Measurements from ENCODE around the gene SLC25A45.

The SLC25A45 gene

GRCh38 chr11:65382033-65382803 lies at the start of gene SLC25A45:
Gene SLC25A45 (minus strand): TSS chr11:65382646. CDS start chr11:65381951, 695 bp downstream.
- peak within 1 kb of the TSS; percentile 100 for H3K27ac ChIP-seq
- ChIA-PET POLR2A (ENCODE audit: low non-redundant PET) (interaction anchor here (0.5 to 1.2 kb wide), 5 partner anchors 27 to 397 kb away, joined by 3 to 18 read pairs (median 4); partner anchors contain the start of genes FAU, MRPL49 and NEAT1), CTCF (interaction anchor here (0.6 to 2.4 kb wide), 4 partner anchors 34 to 376 kb away, joined by 3 to 9 read pairs (median 4); no protein-coding TSS in a partner anchor)
- DNase-seq (ENCODE audit: low spot score), result peak; percentile 94
- peak; percentile 78 for TF ChIP-seq CTCF (conservative IDR thresholded peaks at IDR 0.05; ENCODE audit: low read depth)

GRCh38 chr11:65431451-65432099 lies 49.1 kb upstream of the SLC25A45 start:
- no peak overlapping the region for H3K27ac ChIP-seq
- no peak for DNase-seq (ENCODE audit: low spot score)
- ChIA-PET POLR2A (ENCODE audit: low non-redundant PET) (no interaction called here), CTCF (no interaction called here)
- TF ChIP-seq CTCF (conservative IDR thresholded peaks at IDR 0.05; ENCODE audit: low read depth), result no peak

GRCh38 chr11:65430406-65431217 lies 48.2 kb upstream of the SLC25A45 start:
- no peak for DNase-seq (ENCODE audit: low spot score)
- H3K27ac ChIP-seq, result peak overlapping the region; percentile 85
- ChIA-PET POLR2A (ENCODE audit: low non-redundant PET) (no interaction called here), CTCF (no interaction called here)
- TF ChIP-seq CTCF (conservative IDR thresholded peaks at IDR 0.05; ENCODE audit: low read depth), result no peak

- ChIA-PET CTCF (no interaction called here), POLR2A (ENCODE audit: low non-redundant PET) (no interaction called here)
- H3K27ac ChIP-seq, result peak overlapping the region; percentile 85
- no peak for DNase-seq (ENCODE audit: low spot score)
- no peak for TF ChIP-seq CTCF (conservative IDR thresholded peaks at IDR 0.05; ENCODE audit: low read depth)
Measured at GRCh38 chr11:65429724-65430405, 47.4 kb upstream of the SLC25A45 start.

GRCh38 chr11:65429068-65429681 lies 46.7 kb upstream of the SLC25A45 start:
- CTCF ChIA-PET, result no interaction called here
- H3K27ac ChIP-seq, result peak overlapping the region; percentile 85
- no peak for DNase-seq (ENCODE audit: low spot score)
- POLR2A ChIA-PET (ENCODE audit: low non-redundant PET), result no interaction called here
- TF ChIP-seq CTCF (conservative IDR thresholded peaks at IDR 0.05; ENCODE audit: low read depth), result no peak
